ENCODE measurements around the gene PCDHA1.
"Not testable (repeated sequence)": the region's sequence is repeated elsewhere in the genome, so short reads cannot be mapped to it uniquely, and the experiment has no call there.

Gene PCDHA1

GRCh38 chr5:140785905-140786686 lies at the start of gene PCDHA1:
Gene PCDHA1 (plus strand): TSS chr5:140786140.
- DNase-seq, result peak; percentile 64

DNA sequence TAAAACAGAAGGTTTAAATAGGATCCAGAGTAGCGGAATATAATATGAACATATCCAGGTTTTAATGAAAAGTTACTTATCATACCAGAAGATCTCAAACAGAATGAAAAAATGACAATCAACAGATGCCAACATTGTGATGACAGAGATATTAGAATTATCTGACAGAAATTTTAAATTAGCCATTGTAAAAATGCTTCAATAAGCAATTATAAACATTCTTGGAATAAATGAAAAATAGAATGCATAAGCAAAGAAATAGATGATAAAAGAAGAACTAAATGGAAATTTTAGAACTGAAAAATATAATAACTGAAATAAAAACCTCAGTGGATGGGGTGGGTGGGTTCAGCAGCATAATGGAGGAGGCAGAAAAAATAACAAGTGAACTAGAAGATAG lies 48.5 kb upstream of the PCDHA1 start:
- DNase-seq, result no peak

- no peak for DNase-seq
These were observed 44.0 kb upstream of the PCDHA1 start for GRCh38 chr5:140741967-140742366.

DNA sequence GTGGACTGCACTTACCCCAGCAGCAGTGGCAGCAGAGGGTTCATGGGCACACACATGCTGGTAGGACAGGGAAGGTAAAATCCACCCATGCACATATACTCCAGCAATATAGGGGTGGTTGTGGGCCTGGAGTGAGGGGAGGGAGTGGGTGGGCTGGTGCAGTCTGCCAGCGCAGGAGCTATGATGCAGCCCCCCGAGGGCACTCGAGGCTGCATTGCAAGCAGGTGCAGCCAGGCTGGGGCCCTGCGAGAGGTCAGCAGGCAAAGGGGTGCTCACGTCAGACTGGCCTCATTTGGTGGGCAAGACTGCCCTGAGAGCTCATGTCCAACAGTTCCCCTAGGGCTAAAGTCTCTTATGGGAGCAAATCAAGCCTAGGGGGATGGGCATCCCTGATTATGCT lies 32.4 kb upstream of the PCDHA1 start:
- DNase-seq, result no peak

- no peak for DNase-seq
These were observed 21.6 kb upstream of the PCDHA1 start for GRCh38 chr5:140764177-140764973.

DNA sequence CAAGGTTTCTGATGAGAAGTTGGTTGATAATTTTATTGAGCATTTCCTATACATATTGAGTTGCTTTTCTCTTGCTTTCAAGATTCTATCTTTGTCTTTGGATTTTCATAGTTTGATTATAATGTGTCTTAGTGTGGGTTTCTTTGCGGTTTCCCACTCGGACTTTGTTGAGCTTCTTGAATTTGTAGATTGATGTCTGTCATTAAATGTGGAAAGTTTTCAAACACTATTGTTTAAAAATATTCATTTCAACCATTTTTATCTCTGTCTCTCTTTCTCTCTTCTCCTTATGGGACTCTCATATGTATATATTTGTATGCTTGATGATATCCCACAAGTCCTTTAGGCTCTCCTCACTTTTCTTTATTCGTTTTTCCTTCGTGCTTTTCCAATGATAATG lies 18.5 kb upstream of the PCDHA1 start:
- DNase-seq, result no peak

DNA sequence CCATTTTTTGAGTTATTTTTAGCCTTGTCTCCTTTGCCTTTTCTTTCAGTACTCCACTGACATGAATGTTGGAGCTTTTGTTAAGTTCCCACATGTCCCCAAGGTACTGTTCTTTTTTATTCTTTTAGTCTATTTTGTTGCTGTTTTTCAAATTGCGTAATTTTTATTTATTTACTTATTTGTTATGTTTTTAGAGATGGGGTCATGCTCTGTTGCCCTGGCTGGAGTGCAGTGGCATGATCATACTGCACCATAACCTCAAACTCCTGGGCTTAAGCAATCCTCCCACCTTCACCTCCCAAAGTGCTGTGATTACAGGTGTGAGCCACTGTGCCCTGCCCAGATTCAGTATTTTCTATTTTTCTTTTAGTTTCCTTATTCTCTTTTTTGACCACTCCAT lies 5.4 kb upstream of the PCDHA1 start:
- DNase-seq, result no peak

GRCh38 chr5:140787422-140787821 lies 1.5 kb downstream of the PCDHA1 start:
- DNase-seq, result not testable (repeated sequence)

DNA sequence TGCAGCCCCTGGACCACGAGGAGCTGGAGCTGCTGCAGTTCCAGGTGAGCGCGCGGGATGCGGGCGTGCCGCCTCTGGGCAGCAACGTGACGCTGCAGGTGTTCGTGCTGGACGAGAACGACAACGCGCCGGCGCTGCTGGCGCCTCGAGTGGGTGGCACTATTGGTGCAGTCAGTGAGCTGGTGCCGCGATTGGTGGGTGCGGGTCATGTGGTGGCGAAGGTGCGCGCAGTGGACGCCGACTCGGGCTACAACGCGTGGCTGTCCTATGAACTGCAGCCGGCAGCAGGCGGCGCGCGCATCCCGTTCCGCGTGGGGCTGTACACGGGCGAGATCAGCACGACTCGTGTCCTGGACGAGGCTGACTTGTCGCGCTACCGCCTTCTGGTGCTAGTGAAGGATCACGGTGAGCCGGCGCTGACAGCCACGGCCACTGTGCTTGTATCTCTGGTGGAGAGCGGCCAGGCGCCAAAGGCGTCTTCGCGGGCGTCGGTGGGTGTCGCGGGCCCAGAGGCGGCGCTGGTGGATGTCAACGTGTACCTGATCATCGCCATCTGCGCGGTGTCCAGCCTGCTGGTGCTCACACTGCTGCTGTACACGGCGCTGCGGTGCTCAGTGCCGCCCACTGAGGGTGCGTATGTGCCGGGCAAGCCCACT lies 2.0 kb downstream of the PCDHA1 start:
- DNase-seq, result not testable (repeated sequence)

GRCh38 chr5:140791089-140791488 lies 5.1 kb downstream of the PCDHA1 start:
- DNase-seq, result no peak

GRCh38 chr5:140794595-140795258 lies 8.8 kb downstream of the PCDHA1 start, which contains the start of gene PCDHA2:
Gene PCDHA2 (plus strand): TSS chr5:140794852.
- no peak for DNase-seq

DNA sequence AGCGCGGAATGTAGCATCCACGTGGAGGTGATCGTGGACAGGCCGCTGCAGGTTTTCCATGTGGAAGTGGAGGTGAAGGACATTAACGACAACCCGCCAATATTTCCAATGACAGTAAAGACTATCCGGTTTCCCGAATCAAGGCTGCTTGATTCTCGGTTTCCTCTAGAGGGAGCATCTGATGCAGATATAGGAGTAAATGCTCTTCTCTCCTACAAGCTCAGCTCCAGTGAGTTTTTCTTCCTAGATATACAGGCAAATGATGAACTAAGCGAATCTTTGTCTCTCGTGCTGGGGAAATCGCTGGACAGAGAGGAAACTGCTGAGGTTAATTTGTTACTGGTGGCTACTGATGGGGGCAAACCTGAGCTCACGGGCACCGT lies 9.3 kb downstream of the PCDHA1 start:
- no peak for DNase-seq

GRCh38 chr5:140796072-140796717 lies 10.3 kb downstream of the PCDHA1 start:
- not testable (repeated sequence) for DNase-seq

- DNase-seq, result no peak
These were observed 10.8 kb downstream of the PCDHA1 start for GRCh38 chr5:140796718-140797095.

- DNase-seq, result no peak
These were observed 15.0 kb downstream of the PCDHA1 start, which contains the start of gene PCDHA3 for GRCh38 chr5:140800816-140801493. Gene PCDHA3 (plus strand): TSS chr5:140801057.

DNA sequence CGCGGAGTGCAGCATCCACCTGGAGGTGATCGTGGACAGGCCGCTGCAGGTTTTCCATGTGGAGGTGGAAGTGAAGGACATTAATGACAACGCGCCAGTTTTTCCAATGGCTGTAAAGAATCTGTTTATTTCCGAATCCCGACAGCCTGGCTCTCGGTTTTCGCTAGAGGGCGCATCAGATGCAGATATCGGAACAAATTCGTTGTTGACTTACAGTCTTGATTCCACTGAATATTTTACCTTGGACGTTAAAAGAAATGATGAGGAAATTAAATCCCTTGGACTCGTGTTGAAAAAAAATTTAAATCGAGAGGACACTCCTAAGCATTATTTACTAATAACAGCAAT lies 15.5 kb downstream of the PCDHA1 start:
- DNase-seq, result no peak

GRCh38 chr5:140802381-140802780 lies 16.4 kb downstream of the PCDHA1 start:
- DNase-seq, result not testable (repeated sequence)

DNA sequence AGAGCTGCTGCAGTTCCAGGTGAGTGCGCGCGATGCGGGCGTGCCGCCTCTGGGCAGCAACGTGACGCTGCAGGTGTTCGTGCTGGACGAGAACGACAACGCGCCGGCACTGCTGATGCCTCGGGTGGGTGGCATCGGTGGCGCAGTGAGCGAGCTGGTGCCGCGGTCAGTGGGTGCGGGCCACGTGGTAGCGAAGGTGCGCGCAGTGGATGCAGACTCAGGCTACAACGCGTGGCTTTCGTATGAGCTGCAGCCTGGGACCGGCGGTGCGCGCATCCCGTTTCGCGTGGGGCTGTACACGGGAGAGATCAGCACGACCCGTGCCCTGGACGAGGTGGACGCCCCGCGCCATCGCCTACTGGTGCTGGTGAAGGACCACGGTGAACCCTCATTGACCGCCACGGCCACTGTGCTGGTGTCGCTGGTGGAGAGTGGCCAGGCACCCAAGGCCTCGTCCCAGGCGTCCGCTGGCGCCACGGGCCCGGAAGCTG lies 16.9 kb downstream of the PCDHA1 start:
- DNase-seq, result no peak

GRCh38 chr5:140806834-140807775 lies 21.2 kb downstream of the PCDHA1 start, which contains the start of gene PCDHA4:
Gene PCDHA4 (plus strand): TSS chr5:140807068.
- peak; percentile 79 for DNase-seq

GRCh38 chr5:140808241-140808888 lies 22.4 kb downstream of the PCDHA1 start:
- not testable (repeated sequence) for DNase-seq
